Stomach (tissue), 4 donors: ENCODE data around the gene NECTIN3.

ENCODE experiments used
- CTCF ChIP-seq, 7 experiments: fragments of 450-650 bp in 4 of 7; fragments of 200-600 bp in 3 of 7; sonication (generic) in 3 of 7; IDR thresholded peaks; one replicate each; pipeline ENCODE4 v1.5.1; 2016 to 2019; ENCODE audit warnings: antibody characterized with exemption in 7 of 7, control low read depth in 2 of 7, mild to moderate bottlenecking in 1 of 7
- EP300 ChIP-seq: sonication (generic); formaldehyde crosslinking; IDR thresholded peaks from one replicate; pipeline ENCODE4 v1.6.1; 2017; ENCODE audit warnings: antibody characterized with exemption
- POLR2A ChIP-seq, 4 donors: fragments of 450-650 bp; IDR thresholded peaks; one replicate each; pipeline ENCODE4 v1.6.1; 2016; ENCODE audit warnings: antibody characterized with exemption in 4 of 4, control low read depth in 2 of 4, mild to moderate bottlenecking in 1 of 4, moderate library complexity in 1 of 4
- POLR2AphosphoS5 ChIP-seq, 3 donors: sonication (generic); formaldehyde crosslinking; IDR thresholded peaks; one replicate each; pipeline ENCODE4 v1.6.1; 2016; ENCODE audit warnings: antibody characterized with exemption in 3 of 3

GRCh38 chr3:111047812-111048435, 23.7 kb upstream of the NECTIN3 start:
- TF ChIP-seq CTCF (IDR thresholded peaks at IDR 0.05) (no peak), POLR2AphosphoS5 (IDR thresholded peaks at IDR 0.05) (no peak), POLR2A (IDR thresholded peaks at IDR 0.05) (no peak), EP300 (no peak)
